HG02852 (cell line): ENCODE results near the gene QRICH2.
A peak's percentile ranks its signal among the peaks of the same experiment; 100 is the strongest.
"Not testable (repeated sequence)": the region's sequence is repeated elsewhere in the genome, so short reads cannot be mapped to it uniquely, and the experiment has no call there.

Experiments
- ATAC-seq: cut with Tn5 transposase; IDR thresholded peaks from one replicate; pipeline ENCODE4 v1.9.1; 2021; ENCODE audit warnings: mild to moderate bottlenecking, moderate library complexity; ENCODE audit not compliant: unreplicated experiment

The QRICH2 gene

DNA sequence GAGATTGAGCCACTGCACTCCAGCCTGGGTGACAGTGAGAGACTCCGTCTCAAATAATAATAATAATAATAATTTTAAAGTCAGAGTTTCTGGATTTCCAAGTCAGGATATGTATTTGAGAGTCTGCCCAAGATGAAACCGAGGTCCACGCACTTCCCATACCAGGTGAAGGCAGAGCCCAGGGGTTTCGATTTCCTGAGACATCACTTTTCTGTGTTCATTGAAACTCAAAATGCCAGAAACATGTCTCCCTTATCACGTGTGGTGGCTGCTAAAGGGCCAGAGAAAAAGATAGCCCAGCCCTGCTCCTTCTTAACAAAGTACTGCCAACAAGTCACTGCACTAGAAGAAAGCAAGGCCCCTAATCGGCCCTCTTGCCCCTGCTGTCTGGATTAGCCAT is 57.9 kb downstream of the QRICH2 start:
- ATAC-seq: no peak

GRCh38 chr17:76248013-76248782 is 59.9 kb downstream of the QRICH2 start:
- no peak for ATAC-seq

DNA sequence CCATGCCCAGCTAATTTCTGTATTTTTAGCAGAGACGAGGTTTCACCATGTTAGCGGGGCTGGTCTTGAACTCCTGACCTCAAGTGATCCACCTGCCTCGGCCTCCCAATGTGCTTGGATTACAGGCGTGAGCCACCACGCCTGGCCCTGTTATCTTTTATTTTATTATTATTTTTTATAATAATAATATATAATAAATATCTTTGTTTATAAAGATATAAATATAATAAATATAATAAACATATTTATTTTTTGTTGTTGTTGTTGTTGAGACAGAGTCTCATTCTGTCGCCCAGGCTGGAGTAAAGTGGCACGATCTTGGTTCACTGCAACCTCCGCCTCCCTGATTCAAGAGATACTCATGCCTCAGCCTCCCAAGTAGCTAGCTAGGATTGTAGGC is 60.8 kb downstream of the QRICH2 start:
- ATAC-seq: no peak

DNA sequence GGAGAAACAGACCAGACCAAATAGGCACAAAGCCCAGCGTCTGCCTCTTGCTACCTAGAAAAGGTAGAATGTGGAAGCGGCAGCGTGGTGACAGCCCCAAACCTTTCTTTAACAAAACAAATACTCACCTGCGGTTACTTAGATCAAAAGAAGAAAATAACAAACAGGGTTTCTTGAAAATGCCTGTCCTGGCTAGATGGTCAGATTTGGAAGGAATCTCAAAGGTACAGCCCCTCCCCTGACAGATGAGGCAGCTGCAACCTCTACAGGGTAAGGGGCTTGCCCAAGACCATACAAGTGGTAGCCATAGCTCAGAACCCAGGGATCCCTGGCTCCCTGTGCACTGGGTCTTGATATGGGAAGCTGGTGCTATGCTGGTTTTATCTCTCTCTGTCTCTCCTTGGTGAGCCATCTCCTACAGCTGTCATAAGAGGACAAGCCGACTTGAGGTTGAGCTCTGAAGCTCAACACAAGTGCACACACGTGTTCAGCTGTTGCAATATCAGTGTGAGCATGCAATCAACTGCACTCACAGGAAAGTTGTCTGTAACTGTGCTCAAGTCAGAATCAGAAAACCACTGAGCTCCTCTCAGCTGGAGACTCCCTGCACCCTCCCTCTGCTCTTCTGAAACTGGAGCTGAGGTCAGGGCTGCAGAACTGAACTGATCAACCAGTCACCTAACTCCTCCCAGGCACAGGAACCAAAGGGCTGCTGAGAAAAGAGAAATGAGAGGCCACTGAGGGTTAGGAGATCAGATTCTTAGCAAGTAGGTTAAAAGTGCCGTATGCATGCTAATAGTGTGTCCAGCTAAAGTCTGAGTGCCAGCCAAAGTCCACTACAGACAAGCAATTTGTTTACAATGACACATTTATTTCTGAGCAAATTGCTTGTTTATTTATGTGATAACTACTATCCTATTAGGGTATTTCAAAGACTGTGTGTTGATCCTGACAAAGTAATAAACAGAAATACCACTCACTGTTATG is 61.7 kb downstream of the QRICH2 start:
- peak; percentile 95 for ATAC-seq

DNA sequence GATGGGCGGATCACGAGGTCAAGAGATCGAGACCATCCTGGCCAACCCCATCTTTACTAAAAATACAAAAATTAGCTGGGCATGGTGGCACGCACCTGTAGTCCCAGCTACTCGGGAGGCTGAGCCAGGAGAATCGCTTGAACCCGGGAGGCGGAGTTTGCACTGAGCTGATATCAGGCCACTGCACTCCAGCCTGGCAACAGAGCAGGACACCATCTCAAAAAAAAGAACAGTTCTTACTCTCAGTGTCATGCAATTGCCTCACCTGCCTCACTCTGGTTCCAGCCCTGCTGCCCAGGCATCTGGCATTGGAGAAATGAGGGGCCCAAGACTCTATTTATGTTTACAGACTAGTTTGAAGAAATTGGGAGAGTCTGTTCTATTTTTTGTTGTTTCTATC is 63.4 kb downstream of the QRICH2 start:
- not testable (repeated sequence) for ATAC-seq

DNA sequence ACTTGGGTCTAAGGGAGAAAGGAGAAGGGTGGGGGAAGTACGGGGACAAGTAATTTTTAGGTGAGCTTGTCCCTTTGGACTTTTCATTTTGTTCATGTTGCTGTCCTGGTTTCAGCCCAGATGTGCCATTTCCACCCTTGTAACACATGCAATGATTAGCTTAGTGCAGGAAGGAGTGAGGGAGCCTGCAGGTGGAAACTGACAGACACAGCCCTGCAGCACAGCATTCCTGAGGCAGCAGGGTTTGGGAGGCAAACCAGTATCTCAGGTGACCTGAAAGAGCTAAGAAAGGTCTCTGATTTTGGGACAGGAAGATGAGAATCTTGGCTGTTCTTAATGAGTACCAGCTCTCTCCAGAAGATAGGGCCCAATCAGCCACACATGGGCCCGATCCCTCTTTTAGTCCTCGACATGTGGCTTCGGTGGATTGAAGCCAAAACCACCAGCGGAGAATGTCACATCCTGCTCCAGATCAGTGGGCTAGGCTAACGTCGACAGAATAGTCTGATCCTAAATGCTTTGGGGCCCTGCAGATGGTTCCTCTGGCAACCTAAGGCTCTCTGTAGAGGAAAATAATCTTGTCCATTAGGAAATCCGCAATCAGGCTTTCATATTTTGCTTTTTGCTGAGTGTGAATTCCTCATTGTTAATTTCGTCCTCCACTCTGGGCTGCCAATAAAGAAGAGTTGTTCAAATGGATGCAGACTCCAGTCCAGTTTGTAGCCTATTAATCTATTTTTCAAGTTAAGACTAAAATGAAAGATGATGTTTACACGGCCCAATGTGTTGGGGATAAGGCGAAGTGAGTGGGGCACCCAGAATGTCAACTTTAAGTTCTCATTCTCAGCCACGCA is 64.0 kb downstream of the QRICH2 start:
- ATAC-seq: no peak

DNA sequence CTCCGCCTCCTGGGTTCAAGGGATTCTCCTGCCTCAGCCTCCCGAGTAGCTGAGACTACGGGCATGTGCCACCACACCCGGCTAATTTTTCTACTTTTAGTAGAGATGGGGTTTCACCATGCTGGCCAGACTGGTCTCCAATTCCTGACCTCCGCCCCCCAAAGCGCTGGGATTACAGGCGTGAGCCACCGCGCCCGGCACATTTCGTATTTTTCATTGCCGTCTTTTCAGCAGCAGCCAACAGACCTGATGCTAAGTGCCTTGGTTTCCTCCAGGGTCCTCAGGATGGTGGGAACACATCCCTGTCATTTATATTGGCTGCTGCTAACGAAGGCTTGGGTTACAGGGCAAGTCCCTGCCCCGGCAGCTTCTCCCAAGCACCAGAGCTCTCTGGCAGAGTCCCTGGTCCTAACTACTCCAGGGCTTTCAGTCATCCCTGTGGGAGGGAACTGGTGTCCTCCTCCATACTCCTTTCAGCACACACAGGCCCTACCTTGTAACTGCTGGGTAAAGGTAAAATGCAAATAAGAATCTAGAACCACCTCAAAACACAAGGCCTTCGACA is 66.3 kb downstream of the QRICH2 start:
- ATAC-seq: no peak

- ATAC-seq: no peak
Observed at GRCh38 chr17:76241204-76241538, 66.9 kb downstream of the QRICH2 start.

- peak; percentile 74 for ATAC-seq
Observed at GRCh38 chr17:76240461-76241203, 67.4 kb downstream of the QRICH2 start, which contains the start of gene RNF157. Gene RNF157, minus strand, starts transcription at chr17:76240493. Its CDS starts 253 bp downstream, at chr17:76240240.

- no peak for ATAC-seq
Observed at GRCh38 chr17:76239538-76240274, 68.4 kb downstream of the QRICH2 start.

DNA sequence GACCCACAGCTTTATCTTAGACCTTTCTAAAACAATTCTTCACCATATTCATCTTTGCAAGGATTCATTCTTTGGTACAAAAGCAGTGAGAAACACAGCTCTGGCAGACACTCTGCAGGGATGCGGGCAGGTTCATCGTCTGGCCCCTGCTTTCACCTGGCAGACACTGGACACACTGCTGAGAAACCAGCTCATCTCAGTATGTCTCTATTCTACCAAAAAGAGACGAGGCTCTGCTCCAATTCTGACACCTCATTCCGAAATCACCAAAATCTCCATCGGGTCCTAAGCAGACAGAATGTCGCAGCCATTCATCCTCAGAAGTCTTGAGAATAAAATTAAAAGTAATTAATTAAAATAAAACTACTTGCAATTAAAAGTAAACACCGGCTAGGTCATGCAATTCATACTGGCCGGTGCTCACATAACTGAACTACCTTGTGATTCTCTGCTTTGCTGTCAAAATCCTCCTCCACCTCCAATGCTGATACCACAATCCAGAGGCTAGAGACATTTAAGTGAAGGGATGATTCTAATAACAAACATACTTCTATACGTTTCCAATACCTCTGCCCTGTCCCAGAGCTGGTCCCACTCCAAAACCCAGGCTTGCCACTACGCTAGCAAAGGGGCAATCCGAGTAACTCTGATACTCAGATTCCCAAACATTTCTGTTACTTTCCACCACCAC is 69.1 kb downstream of the QRICH2 start:
- no peak for ATAC-seq

GRCh38 chr17:76237859-76238313 is 70.2 kb downstream of the QRICH2 start:
- no peak for ATAC-seq

GRCh38 chr17:76236603-76237002 is 71.5 kb downstream of the QRICH2 start:
- ATAC-seq: no peak

DNA sequence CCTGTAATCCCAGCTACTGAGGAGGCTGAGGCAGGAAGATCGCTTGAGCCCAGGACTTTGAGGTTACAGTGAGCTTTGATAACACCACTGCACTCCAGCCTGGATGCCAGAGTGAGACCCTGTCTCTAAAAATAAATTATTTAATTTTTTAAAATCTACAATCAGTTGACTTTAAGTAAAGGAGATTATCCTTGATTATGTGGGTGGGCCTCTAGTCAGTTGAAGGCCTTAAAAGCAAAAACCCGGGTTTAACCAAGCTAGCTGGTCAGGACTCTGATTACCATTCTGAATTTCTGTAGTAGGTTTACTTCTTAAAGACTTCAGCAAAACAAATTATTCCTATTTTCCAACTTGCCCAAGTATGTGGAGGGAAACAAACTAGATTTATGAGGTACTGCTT is 72.2 kb downstream of the QRICH2 start:
- ATAC-seq: no peak

DNA sequence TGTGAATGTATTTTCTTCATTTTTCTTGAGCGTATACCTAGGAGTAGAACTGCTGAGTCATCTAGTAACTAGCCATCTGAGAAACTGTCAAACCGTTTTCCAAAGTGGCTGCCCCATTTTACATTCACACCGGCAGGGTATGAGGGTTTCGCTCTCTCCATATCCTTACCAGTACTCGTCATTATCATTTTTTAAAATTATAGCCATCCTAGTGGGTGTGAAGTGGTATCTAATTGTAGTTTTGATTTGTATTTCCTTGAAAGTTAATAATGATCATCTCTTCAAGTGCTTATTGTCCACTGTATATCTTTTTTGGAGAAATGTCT is 73.8 kb downstream of the QRICH2 start:
- no peak for ATAC-seq

GRCh38 chr17:76233588-76234353 is 74.3 kb downstream of the QRICH2 start:
- ATAC-seq: no peak

GRCh38 chr17:76232342-76232741 is 75.7 kb downstream of the QRICH2 start:
- ATAC-seq: no peak

DNA sequence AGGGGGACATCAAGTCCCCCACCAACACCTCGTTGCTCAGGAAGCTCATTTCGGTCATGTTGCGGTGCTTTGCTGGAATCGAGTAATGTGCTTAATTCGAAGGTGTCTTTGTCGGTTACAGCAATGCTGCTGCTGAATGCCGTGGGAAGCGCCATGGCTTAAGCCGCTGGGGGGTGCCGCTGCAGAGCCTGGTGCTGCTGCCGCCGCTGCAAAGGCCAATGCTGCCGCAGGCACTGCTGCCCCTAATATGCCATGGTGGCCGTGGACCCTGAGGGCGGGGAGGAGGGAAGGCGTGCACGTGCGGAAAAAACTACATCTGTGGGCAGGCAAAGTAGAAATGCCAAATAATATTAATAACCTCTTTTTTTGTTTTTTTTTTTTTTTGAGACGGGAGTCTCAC is 81.3 kb downstream of the QRICH2 start:
- ATAC-seq: not testable (repeated sequence)
